ENCODE data around the gene TPM4.

Gene TPM4

GRCh38 chr19:16131648-16132047 is 55.4 kb downstream of the TPM4 start:
- DNase-seq (ENCODE audit: low read depth): no peak

DNA sequence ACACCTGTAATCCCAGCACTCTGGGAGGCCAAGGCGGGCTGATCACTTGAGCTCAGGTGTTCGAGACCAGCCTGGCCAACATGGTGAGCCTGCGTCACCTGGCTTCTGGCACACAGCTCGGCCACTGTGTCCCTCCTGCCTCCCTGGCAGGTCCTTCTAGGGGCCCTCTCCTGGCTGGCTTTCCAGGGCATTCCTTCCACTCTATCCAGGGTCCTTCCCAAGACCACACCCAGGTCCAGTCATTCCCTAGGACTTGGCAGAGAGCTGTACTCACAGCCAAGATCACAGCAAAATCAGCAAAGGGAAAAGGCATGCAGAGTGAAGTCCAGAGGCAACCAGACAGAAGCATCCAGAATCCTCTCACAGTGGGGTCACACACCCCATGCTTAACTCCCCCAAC is 57.5 kb downstream of the TPM4 start:
- DNase-seq (ENCODE audit: low read depth): no peak

- no peak for DNase-seq (ENCODE audit: low read depth)
Measured at GRCh38 chr19:16134510-16134909, 58.2 kb downstream of the TPM4 start.

GRCh38 chr19:16135430-16136127 is 59.3 kb downstream of the TPM4 start:
- no peak for DNase-seq (ENCODE audit: low read depth)

GRCh38 chr19:16136185-16136999 is 60.1 kb downstream of the TPM4 start:
- no peak for DNase-seq (ENCODE audit: low read depth)

GRCh38 chr19:16139752-16140151 is 63.5 kb downstream of the TPM4 start:
- DNase-seq (ENCODE audit: low read depth): no peak

DNA sequence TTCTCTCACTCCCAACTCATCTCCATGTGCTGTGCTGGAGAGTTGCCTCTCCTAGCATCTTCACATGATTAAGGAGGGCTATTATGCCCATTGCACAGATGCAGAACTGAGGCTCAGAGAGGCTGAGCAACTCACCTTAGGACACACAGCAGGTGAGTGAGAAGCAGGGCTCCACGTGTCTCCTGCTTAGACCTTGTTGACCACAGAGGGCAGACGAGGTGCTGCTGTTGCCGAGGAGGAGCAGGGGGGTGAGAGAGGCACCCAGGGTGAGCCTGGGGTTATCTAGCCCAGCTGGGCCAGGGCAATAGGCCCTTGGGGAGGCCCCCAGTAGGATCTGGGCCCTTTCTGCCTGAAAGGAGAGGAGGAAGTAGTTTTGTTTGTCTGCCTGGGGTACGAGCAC is 64.7 kb downstream of the TPM4 start:
- no peak for DNase-seq (ENCODE audit: low read depth)

DNA sequence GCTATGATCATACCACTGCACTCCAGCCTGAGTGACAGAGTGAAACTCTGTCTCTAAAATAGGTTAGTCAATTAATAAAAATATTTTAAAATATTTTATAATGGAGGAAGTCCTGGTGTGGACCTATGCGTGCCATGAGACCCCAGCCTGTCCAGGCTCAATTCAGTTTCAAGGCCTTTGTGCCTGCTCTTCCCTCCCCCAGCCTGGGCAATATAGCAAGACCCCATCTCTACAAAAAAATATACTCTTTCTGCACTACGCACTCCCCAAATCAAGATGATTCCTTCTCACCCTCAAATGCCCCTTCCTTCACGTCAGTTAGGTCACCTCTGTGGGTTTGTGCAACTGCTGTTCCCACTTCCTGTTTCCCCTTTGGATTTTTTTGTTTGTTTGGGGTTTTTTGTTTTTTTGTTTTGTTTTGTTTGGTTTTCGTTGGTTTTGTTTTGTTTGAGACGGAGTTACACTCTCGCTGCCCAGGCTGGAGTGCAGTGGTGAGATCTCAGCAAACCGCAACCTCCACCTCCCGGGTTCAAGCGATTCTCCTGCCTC is 65.8 kb downstream of the TPM4 start:
- DNase-seq (ENCODE audit: low read depth): no peak

DNA sequence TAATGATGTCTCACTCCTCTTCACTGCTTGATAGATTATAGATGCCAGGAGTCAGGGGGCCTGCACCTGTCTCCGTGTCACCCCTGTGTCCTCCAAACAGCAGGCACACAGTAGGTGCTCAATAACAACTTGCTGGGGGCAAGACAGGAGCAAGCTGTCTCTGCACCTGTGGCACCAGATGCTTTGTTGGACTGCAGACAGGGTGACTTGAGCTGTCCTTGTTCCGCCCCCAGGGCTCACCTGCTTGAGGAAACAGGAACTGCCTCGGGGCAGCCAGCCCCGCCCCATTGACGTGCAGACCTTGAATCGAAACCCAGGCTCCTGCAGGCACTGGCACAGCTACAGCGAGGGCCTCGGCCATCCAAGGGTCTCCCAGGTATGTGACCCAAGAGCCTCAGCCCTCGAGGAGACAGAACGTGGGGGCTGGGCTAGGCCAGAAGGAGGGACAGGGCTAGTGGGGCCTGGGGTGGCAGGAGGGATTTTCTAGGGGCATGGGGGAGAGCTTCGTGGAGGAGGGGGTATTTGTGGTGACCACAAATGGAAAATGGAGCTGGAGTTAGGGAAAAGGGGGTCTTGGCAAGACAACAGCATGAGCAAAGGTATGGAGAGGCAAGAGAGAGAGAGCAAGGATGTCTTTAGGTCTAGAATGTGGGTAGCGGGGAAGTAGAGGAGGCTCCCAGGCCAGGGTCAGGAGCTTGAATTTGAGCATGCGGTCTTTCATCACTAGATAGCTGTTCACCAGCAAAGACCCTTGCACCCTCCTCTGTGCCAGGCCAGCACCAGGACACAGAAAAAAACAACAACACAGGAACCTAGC is 67.3 kb downstream of the TPM4 start, which contains the start of gene HSH2D:
Gene HSH2D (plus strand): TSS at position 287 of the 817 bp plus-strand sequence. CDS start 5,066 bp downstream, outside the sequence.
- DNase-seq (ENCODE audit: low read depth): peak; percentile 62

GRCh38 chr19:16144216-16144581 is 67.9 kb downstream of the TPM4 start:
- DNase-seq (ENCODE audit: low read depth): no peak

GRCh38 chr19:16146112-16146511 is 69.8 kb downstream of the TPM4 start:
- DNase-seq (ENCODE audit: low read depth): no peak

- no peak for DNase-seq (ENCODE audit: low read depth)
Measured at GRCh38 chr19:16148443-16149229, 72.3 kb downstream of the TPM4 start.

All from stimulated activated CD8-positive, alpha-beta memory T cell treated with anti-CD3 and anti-CD28 coated beads, Interleukin-4, amount 100 ng/mL, for 24 hours (primary cell).